Measurements from ENCODE around the gene TRPM2. TPM values are rescaled to one million over a fixed set of nuclear protein-coding genes. Genes with fewer than 3 reads are reported as not detected.

The TRPM2 gene
- total and polyA plus RNA-seq, 9 donors: 0.89 to 1.9 (median 1.5) TPM

DNA sequence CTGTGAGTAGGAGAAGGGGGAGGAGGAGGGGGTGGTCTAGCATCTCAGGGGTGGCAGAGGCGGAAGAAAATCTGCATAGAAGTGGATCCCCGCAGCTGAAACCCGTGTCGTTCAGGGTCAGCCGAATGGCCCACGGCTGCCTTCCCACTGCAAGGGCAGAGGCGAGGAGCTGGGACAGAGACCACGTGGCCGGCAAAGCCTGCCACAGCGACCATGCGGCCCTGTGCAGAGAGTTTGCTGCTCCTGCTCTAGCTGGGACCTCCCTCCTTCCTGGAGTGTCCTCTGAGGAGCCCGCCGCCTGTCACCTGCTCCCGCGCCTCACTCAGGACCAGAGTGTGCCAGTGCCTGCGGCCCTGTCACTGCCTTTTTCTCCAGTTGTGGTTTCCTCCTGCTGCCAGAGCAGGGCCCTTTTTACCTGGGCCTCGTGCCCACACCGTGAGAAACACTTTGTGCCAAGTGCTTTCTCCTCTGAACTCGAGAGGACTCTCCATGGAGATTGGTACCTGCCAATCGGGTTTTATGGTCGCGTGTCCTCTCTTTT lies 5.4 kb upstream of the TRPM2 start:
- peaks cover 18% of the 10 kb centered on the region for H3K4me1 ChIP-seq (ENCODE audit: control insufficient read depth, insufficient read depth, low read length)
- no peaks in the 10 kb centered on the region for H3K36me3 ChIP-seq (ENCODE audit: control insufficient read depth, insufficient read depth, low read length)
- H3K9me3 ChIP-seq (replicated peaks; ENCODE audit: control insufficient read depth, low read depth, low read length): no peaks in the 10 kb centered on the region
- no peak for DNase-seq
- H3K4me3 ChIP-seq (ENCODE audit: low read length): no peak overlapping the region
- WGBS (ENCODE audit: insufficient coverage): 53% methylated on average over 20 of the region's 22 CpGs
- H3K27ac ChIP-seq (ENCODE audit: low read length): no peak overlapping the region
- peaks cover 53% of the 10 kb centered on the region for H3K27me3 ChIP-seq (ENCODE audit: control insufficient read depth, insufficient read depth, low read length)

DNA sequence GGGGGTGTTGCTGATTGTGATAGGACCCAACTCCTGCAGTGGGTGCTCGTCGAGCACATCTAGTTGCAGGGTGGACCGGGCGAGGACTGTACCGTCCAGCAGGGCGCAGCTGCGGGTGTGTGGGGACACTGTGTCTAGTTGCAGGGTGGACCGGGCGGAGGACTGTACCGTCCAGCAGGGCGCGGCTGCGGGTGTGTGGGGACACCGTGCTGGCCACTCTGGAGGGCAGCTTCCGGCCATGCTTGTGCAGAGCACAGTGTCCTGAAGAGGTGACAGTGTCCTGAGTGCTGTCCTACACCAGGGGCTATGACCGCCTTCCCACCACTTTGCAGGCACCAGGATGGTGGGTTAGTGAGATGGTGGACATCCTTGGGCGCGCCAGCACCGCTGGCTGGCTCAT lies 4.6 kb upstream of the TRPM2 start:
- Histone ChIP-seq H3K4me1 (ENCODE audit: control insufficient read depth, insufficient read depth, low read length) (peaks cover 24% of the 10 kb centered on the region), H3K9me3 (replicated peaks; ENCODE audit: control insufficient read depth, low read depth, low read length) (no peaks in the 10 kb centered on the region), H3K36me3 (ENCODE audit: control insufficient read depth, insufficient read depth, low read length) (no peaks in the 10 kb centered on the region), H3K27ac (ENCODE audit: low read length) (no peak overlapping the region), H3K27me3 (ENCODE audit: control insufficient read depth, insufficient read depth, low read length) (peaks cover 58% of the 10 kb centered on the region), H3K4me3 (ENCODE audit: low read length) (no peak overlapping the region)
- 88% methylated on average over 17 of the region's 19 CpGs for WGBS (ENCODE audit: insufficient coverage)
- DNase-seq: no peak

DNA sequence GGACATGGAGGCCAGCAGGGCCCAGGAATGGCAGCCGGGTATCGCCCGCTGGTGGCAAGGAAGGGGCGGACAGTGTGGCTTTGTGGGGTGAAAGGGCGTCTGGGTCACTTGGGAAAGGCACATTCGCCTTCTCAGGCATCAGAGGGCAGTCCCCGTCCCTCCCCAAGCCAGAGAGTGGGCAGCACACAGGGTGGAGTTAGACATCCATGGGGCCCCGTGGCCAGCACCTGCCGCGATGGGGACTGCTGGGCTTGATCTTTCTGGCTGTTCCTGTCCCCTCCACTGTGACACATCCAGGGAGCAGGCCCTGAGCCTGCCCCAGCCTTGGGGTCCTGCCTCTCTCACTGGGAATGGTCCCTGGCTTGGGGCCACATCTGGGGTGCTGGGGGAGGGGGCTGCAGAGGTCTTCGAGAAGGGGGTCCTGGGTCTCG lies 4.0 kb upstream of the TRPM2 start:
- DNase-seq: no peak
- H3K27me3 ChIP-seq (ENCODE audit: control insufficient read depth, insufficient read depth, low read length): peaks cover 61% of the 10 kb centered on the region
- WGBS (ENCODE audit: insufficient coverage): 76% methylated on average over 8 of the region's 12 CpGs

DNA sequence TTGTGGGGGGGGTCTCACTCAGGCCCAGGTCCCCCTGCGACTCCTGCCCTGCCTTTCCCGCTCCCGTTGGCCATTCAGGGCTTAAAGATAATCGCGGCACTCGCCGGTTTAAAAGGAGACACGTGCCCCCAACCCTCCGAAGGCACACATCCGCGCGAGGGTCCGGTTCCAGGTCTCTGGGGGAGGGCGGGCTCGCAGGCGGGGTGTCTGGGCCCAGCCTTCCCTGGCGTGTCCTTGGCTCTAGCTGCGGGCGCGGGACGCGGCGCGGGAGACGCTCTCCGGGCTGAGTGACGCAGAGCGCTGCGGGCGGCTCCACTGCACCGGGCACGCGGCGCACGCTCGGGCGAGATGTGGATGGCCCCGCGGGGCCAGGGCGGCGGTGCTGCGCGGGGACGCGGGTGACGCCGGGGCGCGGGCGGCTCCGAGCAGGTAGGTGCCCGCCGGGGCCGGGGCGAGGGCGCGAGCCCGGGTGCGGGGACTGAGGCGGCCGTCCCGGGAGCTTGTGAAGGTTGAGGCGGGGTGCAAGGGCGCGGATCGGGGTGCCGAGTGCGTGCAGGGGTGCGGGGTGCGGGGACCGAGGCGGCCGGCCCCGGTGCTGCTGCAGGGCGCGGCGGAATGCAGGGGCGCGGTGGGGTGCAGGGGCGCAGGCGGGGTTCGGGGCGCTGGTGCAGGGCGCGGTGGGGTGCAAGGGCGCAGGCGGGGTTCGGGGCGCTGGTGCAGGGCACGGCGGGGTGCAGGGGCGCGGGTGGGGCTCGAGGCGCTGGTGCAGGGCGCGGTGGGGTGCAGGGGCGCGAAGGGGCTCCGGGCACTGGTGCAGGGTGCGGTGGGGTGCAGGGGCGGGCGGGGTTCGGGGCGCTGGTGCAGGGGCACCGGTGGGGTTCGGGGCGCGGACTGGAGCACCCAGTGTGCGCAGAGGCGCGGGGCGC lies 3.3 kb upstream of the TRPM2 start:
- 5% methylated on average over 98 of the region's 113 CpGs for WGBS (ENCODE audit: insufficient coverage)

More for the DNA sequence above, 4.0 kb upstream of the TRPM2 start:
- Histone ChIP-seq H3K4me1 (ENCODE audit: control insufficient read depth, insufficient read depth, low read length) (peaks cover 26% of the 10 kb centered on the region), H3K36me3 (ENCODE audit: control insufficient read depth, insufficient read depth, low read length) (no peaks in the 10 kb centered on the region), H3K4me3 (ENCODE audit: low read length) (no peak overlapping the region), H3K9me3 (replicated peaks; ENCODE audit: control insufficient read depth, low read depth, low read length) (no peaks in the 10 kb centered on the region), H3K27ac (ENCODE audit: low read length) (no peak overlapping the region)

DNA sequence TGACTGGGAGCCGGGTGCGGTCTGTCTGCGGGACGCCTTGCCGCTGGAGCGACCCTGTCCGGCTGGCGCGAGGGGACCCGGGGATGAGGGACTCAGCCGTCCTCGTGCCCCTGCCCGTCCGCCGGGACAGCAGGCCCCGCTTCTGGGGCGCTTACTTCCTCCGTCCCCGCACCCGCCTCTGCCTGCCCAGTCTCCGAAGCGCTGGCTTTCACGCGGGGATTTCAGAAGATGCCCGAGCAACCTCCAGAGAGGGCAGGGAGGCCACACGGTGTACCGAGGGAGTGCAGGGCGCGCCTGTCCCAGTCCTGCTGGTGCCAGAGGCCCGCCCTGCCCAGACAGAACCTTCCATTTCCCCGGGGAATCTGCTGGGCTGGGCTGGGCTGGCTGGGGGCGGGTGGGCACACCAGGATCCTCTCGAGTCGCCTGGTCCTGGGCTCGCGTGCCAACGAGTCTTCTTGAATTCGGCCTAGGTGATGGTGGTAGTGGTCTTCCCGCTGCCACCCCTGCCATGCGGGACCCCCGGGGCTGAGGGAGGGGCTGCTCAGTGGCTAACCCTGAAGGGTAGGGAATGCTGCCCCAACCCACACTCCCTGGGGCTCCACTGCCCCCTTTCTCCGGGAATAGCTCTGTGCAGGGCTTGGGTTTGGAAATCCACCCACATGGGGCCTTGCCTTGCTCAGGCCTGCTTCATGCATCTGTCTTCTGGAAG lies 2.5 kb upstream of the TRPM2 start:
- H3K4me1 ChIP-seq (ENCODE audit: control insufficient read depth, insufficient read depth, low read length): peaks cover 31% of the 10 kb centered on the region
- DNase-seq: no peak
- no peak overlapping the region for H3K4me3 ChIP-seq (ENCODE audit: low read length)
- H3K36me3 ChIP-seq (ENCODE audit: control insufficient read depth, insufficient read depth, low read length): no peaks in the 10 kb centered on the region
- H3K9me3 ChIP-seq (replicated peaks; ENCODE audit: control insufficient read depth, low read depth, low read length): no peaks in the 10 kb centered on the region
- no peak overlapping the region for H3K27ac ChIP-seq (ENCODE audit: low read length)
- WGBS (ENCODE audit: insufficient coverage): 13% methylated on average over 31 of the region's 42 CpGs
- H3K27me3 ChIP-seq (ENCODE audit: control insufficient read depth, insufficient read depth, low read length): peaks cover 62% of the 10 kb centered on the region

More for the DNA sequence above, 3.3 kb upstream of the TRPM2 start:
- Histone ChIP-seq H3K27ac (ENCODE audit: low read length) (no peak overlapping the region), H3K27me3 (ENCODE audit: control insufficient read depth, insufficient read depth, low read length) (peaks cover 64% of the 10 kb centered on the region), H3K9me3 (replicated peaks; ENCODE audit: control insufficient read depth, low read depth, low read length) (no peaks in the 10 kb centered on the region), H3K4me3 (ENCODE audit: low read length) (no peak overlapping the region), H3K4me1 (ENCODE audit: control insufficient read depth, insufficient read depth, low read length) (peaks cover 29% of the 10 kb centered on the region), H3K36me3 (ENCODE audit: control insufficient read depth, insufficient read depth, low read length) (no peaks in the 10 kb centered on the region)
- no peak for DNase-seq

DNA sequence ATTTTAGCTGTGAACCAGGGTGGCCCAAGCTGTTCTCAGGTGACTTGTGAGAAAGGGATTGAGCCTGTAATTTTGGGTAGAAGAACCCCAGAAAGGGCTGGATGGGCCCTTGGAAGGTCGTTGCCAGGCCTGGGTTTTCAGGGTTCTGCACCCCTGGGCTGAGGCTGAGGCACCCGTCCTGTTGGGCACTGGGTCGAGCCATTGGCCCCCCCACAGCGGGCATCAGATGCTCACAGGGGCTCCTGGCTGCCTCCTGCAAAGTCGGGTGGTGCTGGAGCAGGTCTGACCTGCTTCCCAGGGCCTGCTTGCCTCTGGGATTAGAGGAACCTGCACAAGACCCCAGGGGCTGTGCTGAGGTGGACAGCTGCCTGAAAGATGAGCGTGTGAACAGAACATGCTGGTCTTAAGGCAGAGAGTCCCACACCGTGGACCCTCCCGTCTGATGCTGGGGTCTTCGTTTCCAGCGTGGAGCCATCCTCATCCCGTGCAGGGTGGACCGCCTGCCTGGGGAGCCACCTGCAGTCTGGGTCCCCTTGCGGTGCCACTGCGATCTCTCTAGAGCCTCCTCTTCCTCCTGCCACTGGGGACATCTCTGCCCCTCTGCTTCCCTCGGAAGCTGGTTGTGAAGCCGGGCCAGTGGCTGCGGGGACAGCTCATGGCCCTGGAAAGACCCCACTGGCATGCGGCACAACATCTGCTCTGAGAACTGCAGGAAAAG lies 1.7 kb upstream of the TRPM2 start:
- Histone ChIP-seq H3K4me1 (ENCODE audit: control insufficient read depth, insufficient read depth, low read length) (peaks cover 34% of the 10 kb centered on the region), H3K27me3 (ENCODE audit: control insufficient read depth, insufficient read depth, low read length) (peaks cover 62% of the 10 kb centered on the region)

DNA sequence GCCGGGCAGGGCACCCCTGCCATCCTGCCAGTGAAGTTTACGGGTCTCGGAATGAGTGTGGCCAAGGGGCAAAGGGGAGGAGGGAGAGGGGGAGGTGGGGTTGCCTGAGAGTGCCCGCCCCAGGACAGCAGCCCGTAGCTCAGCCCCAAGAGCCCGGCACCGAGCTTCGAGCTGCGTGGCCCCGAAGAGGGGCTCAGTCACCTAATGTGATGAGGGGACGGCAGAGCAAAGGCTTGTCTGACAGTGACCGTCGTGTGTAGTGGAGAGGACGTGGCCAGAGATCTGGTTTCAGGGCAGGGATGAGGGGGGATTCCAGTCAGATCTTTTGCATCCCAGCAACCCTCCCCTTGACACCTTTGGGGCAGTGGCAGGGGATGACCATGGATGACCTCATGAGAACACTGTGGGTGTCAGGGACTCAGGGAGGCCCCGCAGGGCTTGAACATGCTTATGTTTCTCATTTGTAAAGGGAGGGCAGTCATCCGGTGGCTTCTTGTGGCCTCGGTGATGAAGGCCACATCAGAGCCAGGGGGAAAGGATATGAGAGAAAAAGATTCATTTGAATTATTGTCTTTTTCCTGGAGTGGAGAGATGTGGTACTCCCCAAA lies 1.1 kb upstream of the TRPM2 start:
- 83% methylated on average over 15 of the region's 17 CpGs for WGBS (ENCODE audit: insufficient coverage)
- peaks cover 62% of the 10 kb centered on the region for H3K27me3 ChIP-seq (ENCODE audit: control insufficient read depth, insufficient read depth, low read length)
- H3K4me1 ChIP-seq (ENCODE audit: control insufficient read depth, insufficient read depth, low read length): peaks cover 34% of the 10 kb centered on the region
- peak overlapping the region; percentile 71 for H3K27ac ChIP-seq (ENCODE audit: low read length)
- no peaks in the 10 kb centered on the region for H3K36me3 ChIP-seq (ENCODE audit: control insufficient read depth, insufficient read depth, low read length)
- H3K4me3 ChIP-seq (ENCODE audit: low read length): no peak overlapping the region
- no peaks in the 10 kb centered on the region for H3K9me3 ChIP-seq (replicated peaks; ENCODE audit: control insufficient read depth, low read depth, low read length)
- no peak for DNase-seq

More for the DNA sequence above, 1.7 kb upstream of the TRPM2 start:
- WGBS (ENCODE audit: insufficient coverage): 85% methylated on average over 18 of the region's 18 CpGs
- Histone ChIP-seq H3K9me3 (replicated peaks; ENCODE audit: control insufficient read depth, low read depth, low read length) (no peaks in the 10 kb centered on the region), H3K27ac (ENCODE audit: low read length) (no peak overlapping the region), H3K4me3 (ENCODE audit: low read length) (no peak overlapping the region), H3K36me3 (ENCODE audit: control insufficient read depth, insufficient read depth, low read length) (no peaks in the 10 kb centered on the region)
- DNase-seq: no peak

DNA sequence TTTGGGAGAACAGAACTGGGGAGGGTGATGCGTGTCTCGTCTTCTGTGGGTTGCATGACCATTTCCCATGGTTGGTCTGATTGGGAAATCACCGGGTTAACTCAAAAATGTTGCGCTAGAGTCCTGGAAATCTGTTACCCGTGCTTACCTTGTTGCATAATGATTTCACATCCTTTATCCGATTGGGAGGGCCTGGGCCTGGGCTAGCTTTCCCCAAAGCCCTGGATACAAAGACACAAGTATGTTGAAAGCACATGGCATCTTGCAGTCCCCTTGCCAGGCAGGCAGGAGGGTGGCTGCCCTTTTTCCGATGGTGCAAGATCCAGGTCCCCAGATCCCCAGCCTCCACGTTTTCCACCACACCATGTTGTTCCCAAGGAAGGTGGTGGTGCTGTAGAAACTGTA lies 582 bp downstream of the TRPM2 start:
- H3K4me1 ChIP-seq (ENCODE audit: control insufficient read depth, insufficient read depth, low read length): peaks cover 37% of the 10 kb centered on the region
- peak overlapping the region; percentile 53 for H3K27ac ChIP-seq (ENCODE audit: low read length)
- no peak for DNase-seq
- H3K36me3 ChIP-seq (ENCODE audit: control insufficient read depth, insufficient read depth, low read length): no peaks in the 10 kb centered on the region
- peaks cover 50% of the 10 kb centered on the region for H3K27me3 ChIP-seq (ENCODE audit: control insufficient read depth, insufficient read depth, low read length)
- 68% methylated on average over 6 of the region's 8 CpGs for WGBS (ENCODE audit: insufficient coverage)
- peak overlapping the region; percentile 21 for H3K4me3 ChIP-seq (ENCODE audit: low read length)
- H3K9me3 ChIP-seq (replicated peaks; ENCODE audit: control insufficient read depth, low read depth, low read length): no peaks in the 10 kb centered on the region

DNA sequence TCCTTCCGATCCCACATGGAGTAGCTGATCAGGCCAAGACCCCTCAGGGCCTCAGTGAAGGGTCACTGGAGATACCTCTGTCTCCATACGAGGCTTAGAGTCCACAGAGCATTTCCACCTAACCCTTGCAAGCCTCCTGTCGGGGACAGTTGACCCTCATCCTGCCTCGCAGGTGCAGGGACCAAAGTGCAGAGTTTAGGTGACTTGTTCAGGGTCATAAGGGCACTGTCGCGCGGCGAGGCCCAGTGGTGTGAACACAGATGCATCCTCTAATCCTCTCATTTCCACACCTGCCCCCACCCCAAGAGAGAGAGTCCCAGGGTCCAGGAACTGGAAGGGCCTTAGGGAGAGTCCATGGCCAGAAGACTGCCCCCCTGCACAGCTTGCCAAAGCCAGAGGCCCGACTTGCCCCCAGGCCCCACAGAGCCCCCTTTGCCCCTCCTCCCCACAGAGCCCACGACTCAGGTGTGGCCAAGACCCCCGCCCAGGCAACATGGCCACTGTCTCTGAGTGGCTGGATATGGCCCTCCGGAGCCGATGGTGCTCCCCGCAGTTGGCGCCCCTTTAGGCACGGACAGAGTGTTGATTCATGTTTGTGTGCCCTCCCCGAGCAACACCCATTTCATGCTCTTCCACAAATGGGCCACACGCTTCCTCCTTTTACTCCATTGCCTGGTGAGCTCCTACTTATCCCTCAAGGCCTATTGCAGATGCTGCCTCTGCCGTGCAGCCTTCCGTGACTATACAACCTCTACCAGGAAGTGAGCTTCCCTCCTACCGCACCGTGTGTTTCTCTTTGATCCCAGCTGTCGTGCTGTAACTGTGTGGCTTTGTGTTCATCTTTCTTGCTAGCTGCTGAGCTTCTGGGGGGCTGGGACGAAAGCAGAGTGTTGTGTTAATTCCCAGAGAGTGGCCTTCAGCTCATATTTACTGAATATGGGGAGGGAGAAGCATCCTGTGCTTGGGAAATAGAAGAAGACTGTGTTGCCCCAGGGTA lies 1.7 kb downstream of the TRPM2 start:
- Histone ChIP-seq H3K36me3 (ENCODE audit: control insufficient read depth, insufficient read depth, low read length) (no peaks in the 10 kb centered on the region), H3K4me1 (ENCODE audit: control insufficient read depth, insufficient read depth, low read length) (peaks cover 37% of the 10 kb centered on the region), H3K4me3 (ENCODE audit: low read length) (no peak overlapping the region), H3K27me3 (ENCODE audit: control insufficient read depth, insufficient read depth, low read length) (peaks cover 40% of the 10 kb centered on the region), H3K27ac (ENCODE audit: low read length) (no peak overlapping the region), H3K9me3 (replicated peaks; ENCODE audit: control insufficient read depth, low read depth, low read length) (no peaks in the 10 kb centered on the region)
- no peak for DNase-seq
- 81% methylated on average over 11 of the region's 24 CpGs for WGBS (ENCODE audit: insufficient coverage)

Measured in muscle of leg (tissue), 11 donors.